H1 (cell line): ENCODE results near the gene ADCY9. TPM values are rescaled to one million over a fixed set of nuclear protein-coding genes. Genes with fewer than 3 reads are reported as not detected.

Experiments used
- CTCF ChIA-PET: fragments of 300-600 bp; sonication (Branson Sonifier 250); formaldehyde crosslinking; loops from one replicate; lab custom pipeline; 2021; ENCODE audit not compliant: partially characterized antibody; lab: Charles Lee
- POLR2A ChIA-PET: fragments of 300-600 bp; sonication (Branson Sonifier 250); formaldehyde crosslinking; loops from one replicate; lab custom pipeline; 2021; ENCODE audit warnings: inconsistent platforms; ENCODE audit not compliant: partially characterized antibody; lab: Charles Lee
- DNase-seq, 2 experiments: peaks; one replicate each; pipeline versions ENCODE4 v3.0.0 to v3.0.0-alpha.2; 2010 to 2022; ENCODE audit warnings: low spot score in 2 of 2, low read depth in 1 of 2, mixed read lengths in 1 of 2
- FAIRE-seq: peaks from 2 replicates; lab custom pipeline; 2011; peaks lifted over from hg19 to GRCh38; lab: Jason Lieb, UNC
- H2AFZ ChIP-seq: 2 replicates; pipeline ENCODE4 v1.8.1; 2012; ENCODE audit warnings: low read length, inconsistent platforms
- H2AK5ac ChIP-seq: 2 replicates; pipeline ENCODE4 v1.6.1; 2013; ENCODE audit warnings: low read depth, low read length
- H2BK120ac ChIP-seq: replicated peaks from 2 replicates; pipeline ENCODE3; 2013; ENCODE audit warnings: low read depth, low read length, inconsistent platforms
- H2BK12ac ChIP-seq: 2 replicates; pipeline ENCODE4 v1.6.1; 2013; ENCODE audit warnings: low read depth, low read length
- H2BK15ac ChIP-seq: 2 replicates; pipeline ENCODE4 v1.6.1; 2013; ENCODE audit warnings: low read length
- H2BK20ac ChIP-seq: 2 replicates; pipeline ENCODE4 v1.6.1; 2013; ENCODE audit warnings: low read length
- H2BK5ac ChIP-seq: 2 replicates; pipeline ENCODE4 v1.6.1; 2013; ENCODE audit warnings: low read depth, low read length
- H3K14ac ChIP-seq: 2 replicates; pipeline ENCODE4 v1.6.1; 2013; ENCODE audit warnings: inconsistent platforms; ENCODE audit not compliant: insufficient read length
- H3K18ac ChIP-seq: 2 replicates; pipeline ENCODE4 v1.6.1; 2013; ENCODE audit warnings: low read length; ENCODE audit errors: extremely low read depth
- H3K23ac ChIP-seq: 2 replicates; pipeline ENCODE4 v1.6.1; 2013; ENCODE audit warnings: inconsistent platforms; ENCODE audit not compliant: insufficient read length
- H3K23me2 ChIP-seq: 2 replicates; pipeline ENCODE4 v1.6.1; 2013; ENCODE audit warnings: low read depth, low read length
- H3K27ac ChIP-seq: 2 replicates; pipeline ENCODE4 v1.6.1; 2011; ENCODE audit warnings: low read depth, low read length, inconsistent platforms
- H3K27me3 ChIP-seq, 4 experiments: replicated peaks in 1 of 4; 1 replicate in 1 of 4; 2 replicates in 3 of 4; pipeline versions ENCODE4 v1.6.1 to v1.8.1; 2011 to 2013; ENCODE audit warnings: low read length in 3 of 4, mild to moderate bottlenecking in 3 of 4, inconsistent platforms in 2 of 4, mixed read lengths in 2 of 4, moderate library complexity in 1 of 4; ENCODE audit not compliant: control insufficient read depth in 3 of 4, insufficient read depth in 3 of 4; ENCODE audit errors: extremely low read depth in 1 of 4
- H3K36me3 ChIP-seq, 4 experiments: 2 replicates each; pipeline versions ENCODE4 v1.6.1 to v1.8.1; 2011 to 2013; ENCODE audit warnings: mild to moderate bottlenecking in 4 of 4, low read length in 3 of 4, moderate library complexity in 2 of 4, control low read depth in 1 of 4, inconsistent platforms in 1 of 4; ENCODE audit not compliant: insufficient read depth in 4 of 4, control insufficient read depth in 2 of 4
- H3K4ac ChIP-seq: replicated peaks from 2 replicates; pipeline ENCODE3; 2013; ENCODE audit warnings: low read length, low read depth, mixed read lengths, inconsistent platforms; ENCODE audit not compliant: insufficient read length
- H3K4me1 ChIP-seq, 4 experiments: replicated peaks in 1 of 4; 1 replicate in 1 of 4; 2 replicates in 3 of 4; pipeline versions ENCODE4 v1.6.1 to v1.8.1; 2011 to 2013; ENCODE audit warnings: low read length in 3 of 4, inconsistent platforms in 2 of 4, mixed read lengths in 1 of 4; ENCODE audit not compliant: insufficient read depth in 4 of 4, control insufficient read depth in 3 of 4
- H3K4me2 ChIP-seq, 2 experiments: 2 replicates each; pipeline versions ENCODE4 v1.6.1 to v1.8.1; 2011 to 2013; ENCODE audit warnings: low read depth in 2 of 2, low read length in 2 of 2, control low read depth in 1 of 2, inconsistent platforms in 1 of 2, mild to moderate bottlenecking in 1 of 2; ENCODE audit not compliant: insufficient read depth in 1 of 2
- H3K4me3 ChIP-seq, 4 experiments: fragments of 200-600, 300-600 bp in 1 of 4; sonication (generic), shearing (Covaris generic), sonication (Bioruptor Twin) in 1 of 4; 2 replicates each; pipeline versions ENCODE4 v1.5.1 to v1.8.1; 2011 to 2016; ENCODE audit warnings: low read length in 4 of 4, low read depth in 3 of 4, control low read depth in 2 of 4, inconsistent platforms in 2 of 4, mild to moderate bottlenecking in 2 of 4, mixed read lengths in 1 of 4, moderate library complexity in 1 of 4; ENCODE audit not compliant: insufficient read depth in 2 of 4; ENCODE audit errors: extremely low read depth in 1 of 4
- H3K56ac ChIP-seq: replicated peaks from 2 replicates; pipeline ENCODE3; 2013; ENCODE audit warnings: low read depth, mild to moderate bottlenecking, mixed read lengths, low read length, inconsistent platforms; ENCODE audit not compliant: insufficient read length
- H3K79me1 ChIP-seq: 2 replicates; pipeline ENCODE4 v1.6.1; 2013; ENCODE audit warnings: low read depth, low read length, control low read depth
- H3K79me2 ChIP-seq, 2 experiments: 2 replicates each; pipeline versions ENCODE4 v1.6.1 to v1.8.1; 2012 to 2013; ENCODE audit warnings: low read length in 2 of 2, mild to moderate bottlenecking in 2 of 2, inconsistent platforms in 1 of 2; ENCODE audit not compliant: insufficient read depth in 2 of 2, control insufficient read depth in 1 of 2
- H3K9ac ChIP-seq, 4 experiments: replicated peaks in 1 of 4; 1 replicate in 1 of 4; 2 replicates in 3 of 4; pipeline versions ENCODE4 v1.6.1 to v1.8.1; 2011 to 2013; ENCODE audit warnings: low read depth in 3 of 4, low read length in 3 of 4, control low read depth in 2 of 4, mild to moderate bottlenecking in 2 of 4, moderate library complexity in 2 of 4, inconsistent platforms in 1 of 4; ENCODE audit errors: extremely low read depth in 1 of 4
- H3K9me3 ChIP-seq, 2 experiments: 2 replicates each; pipeline versions ENCODE4 v1.6.1 to v1.8.1; 2012 to 2013; ENCODE audit warnings: mild to moderate bottlenecking in 2 of 2, moderate library complexity in 2 of 2, control low read depth in 1 of 2, inconsistent platforms in 1 of 2, low read depth in 1 of 2, low read length in 1 of 2, mixed read lengths in 1 of 2; ENCODE audit not compliant: insufficient read depth in 2 of 2
- H4K20me1 ChIP-seq, 2 experiments: replicated peaks in 1 of 2; 2 replicates each; pipeline versions ENCODE3 to v1.8.1; 2011 to 2013; ENCODE audit warnings: inconsistent platforms in 2 of 2, low read length in 2 of 2, mild to moderate bottlenecking in 1 of 2; ENCODE audit not compliant: insufficient read depth in 2 of 2, control insufficient read depth in 1 of 2
- H4K5ac ChIP-seq: 2 replicates; pipeline ENCODE4 v1.6.1; 2013; ENCODE audit warnings: low read length, low read depth, mixed read lengths, inconsistent platforms; ENCODE audit not compliant: insufficient read length
- H4K8ac ChIP-seq: 2 replicates; pipeline ENCODE4 v1.8.0; 2013; ENCODE audit warnings: mild to moderate bottlenecking, moderate library complexity, low read length, inconsistent platforms; ENCODE audit not compliant: insufficient read depth; ENCODE audit errors: extremely low read depth
- H4K91ac ChIP-seq: replicated peaks from 2 replicates; pipeline ENCODE3; 2013; ENCODE audit warnings: low read length, mixed read lengths, inconsistent platforms; ENCODE audit not compliant: insufficient read length
- EZH2 ChIP-seq: fragments of 200-600 bp; sonication (generic); IDR thresholded peaks from 2 replicates; pipeline ENCODE4 v1.7.1; 2012; ENCODE audit warnings: low read depth, mild to moderate bottlenecking, moderate library complexity, low read length, inconsistent platforms; ENCODE audit not compliant: severe bottlenecking
- MAFK ChIP-seq: IDR thresholded peaks from 2 replicates; pipeline ENCODE4 v1.6.1; 2012; ENCODE audit warnings: low read depth, mild to moderate bottlenecking, improper control_type of control experiment, low read length
- MAX ChIP-seq: IDR thresholded peaks from 2 replicates; pipeline ENCODE4 v1.6.1; 2012; ENCODE audit warnings: inconsistent platforms
- SIRT6 ChIP-seq: IDR thresholded peaks from one replicate; pipeline ENCODE4 v1.7.1; 2012; ENCODE audit warnings: low read length, inconsistent platforms
- WGBS, 2 experiments: shearing (Covaris generic) in 1 of 2; methylation state at CpG; one replicate each; pipeline versions ENCODE4 v1.1.6 to v1.1.7; 2013 to 2015; ENCODE audit warnings: low lambda C conversion rate in 2 of 2, mixed read lengths in 2 of 2, inconsistent platforms in 1 of 2, low coverage in 1 of 2, missing lambda C conversion rate in 1 of 2; ENCODE audit not compliant: insufficient replicate concordance in 2 of 2, insufficient coverage in 1 of 2, insufficient read length in 1 of 2; ENCODE audit errors: extremely low coverage in 1 of 2, missing lambda C conversion rate in 1 of 2; 5-methylcytosine and 5-hydroxymethylcytosine counted together
- polyA plus RNA-seq, 7 experiments: library from polyadenylated mRNA; depleted of rRNA in 3 of 7; stranded (reverse) in 5 of 7; unstranded in 2 of 7; fragments of >200 nt in 5 of 7; fragments of 200-250 nt in 2 of 7; gene quantifications; 1 replicate in 5 of 7; 2 replicates in 1 of 7; 4 replicates in 1 of 7; pipeline versions ENCODE4 v1.2.1 to v1.2.3, GENCODE V29; 2011 to 2013; ENCODE audit warnings: missing spikeins in 2 of 7, mixed read lengths in 2 of 7
- total RNA-seq: library from RNA; stranded (reverse); fragmentation: NEBNext Ultra II Directional; extraction: Animal tissue kit (Norgen Biotek cat#: 25700); gene quantifications from 2 replicates; pipeline ENCODE4 v1.2.1, GENCODE V29; 2021

Gene ADCY9
- total and polyA plus RNA-seq, 2 of the 8 experiments (the other 6 are each of a cell fraction or from before 2014, with no cell fraction given), result 5.4 to 13.1 TPM

- no peaks in the 10 kb centered on the region for H3K36me3 ChIP-seq
- no peak overlapping the region for H4K8ac ChIP-seq
- FAIRE-seq (no peak), DNase-seq (no peak)
- H2BK120ac ChIP-seq, result no peak overlapping the region
- H3K27me3 ChIP-seq, result no peaks in the 10 kb centered on the region
- no peak overlapping the region for H3K4ac ChIP-seq
- POLR2A ChIA-PET, result interaction anchor here (0.8 kb wide), 1 partner anchor 16 kb away, joined by 3 read pairs; no protein-coding TSS in a partner anchor
- no peak overlapping the region for H4K5ac ChIP-seq
- no peak overlapping the region for H3K56ac ChIP-seq
- H3K27ac ChIP-seq, result no peak overlapping the region
- H3K4me2 ChIP-seq, result no peak overlapping the region; a peak in 1 of 4 replicates
- CTCF ChIA-PET, result no interaction called here
- no peak overlapping the region for H3K23ac ChIP-seq
- no peak overlapping the region for H3K18ac ChIP-seq
- no peak overlapping the region for H2BK20ac ChIP-seq
- H2BK5ac ChIP-seq, result no peak overlapping the region
- H3K79me1 ChIP-seq, result no peaks in the 10 kb centered on the region
- H3K4me3 ChIP-seq, result no peak overlapping the region
- H3K9me3 ChIP-seq, result no peaks in the 10 kb centered on the region
- peaks cover 0 to 2% of the 10 kb centered on the region in 2 experiments for H4K20me1 ChIP-seq
- no peak overlapping the region for H3K9ac ChIP-seq
- no peak overlapping the region for H2BK15ac ChIP-seq
- H3K79me2 ChIP-seq, result no peaks in the 10 kb centered on the region
- peaks cover 0 to 2% (median 0%) of the 10 kb centered on the region in 4 experiments; a peak in 1 of 7 replicates for H3K4me1 ChIP-seq
- no peak overlapping the region for H2BK12ac ChIP-seq
- no peak overlapping the region for H4K91ac ChIP-seq
- no peak overlapping the region for H3K14ac ChIP-seq
- H2AFZ ChIP-seq, result no peak overlapping the region
- H3K23me2 ChIP-seq, result no peaks in the 10 kb centered on the region
- 87% methylated on average over 12 of the region's 13 CpGs; no CpG with 5 or more reads in 1 of the 2 experiments for WGBS, 2 experiments
- H2AK5ac ChIP-seq, result no peak overlapping the region
- no peak for TF ChIP-seq SIRT6
- TF ChIP-seq MAX, result peak; percentile 63
- TF ChIP-seq MAFK, result no peak
- no peak for TF ChIP-seq EZH2
Measured at GRCh38 chr16:4032768-4033167, 83.5 kb downstream of the ADCY9 start.
